Chondrocyte (in vitro differentiated cells): ENCODE results near the gene CEP68. TPM values are rescaled to one million over a fixed set of nuclear protein-coding genes. Genes with fewer than 3 reads are reported as not detected.
A peak's percentile ranks its signal among the peaks of the same experiment; 100 is the strongest.
"Not testable (repeated sequence)": the region's sequence is repeated elsewhere in the genome, so short reads cannot be mapped to it uniquely, and the experiment has no call there.

Experiments used
- DNase-seq: peaks from one replicate; pipeline ENCODE4 v3.0.0; 2021; ENCODE audit warnings: mixed read lengths, low spot score
- H3K27ac Mint-ChIP-seq: one replicate; pipeline ENCODE4 v1.8.0; 2021; ENCODE audit warnings: mild to moderate bottlenecking, moderate library complexity, mixed read lengths; ENCODE audit not compliant: unreplicated experiment
- H3K27me3 Mint-ChIP-seq: 2 replicates; pipeline ENCODE4 v1.8.0; 2021; ENCODE audit warnings: low read depth, mixed read lengths
- H3K36me3 Mint-ChIP-seq: 2 replicates; pipeline ENCODE4 v1.8.0; 2021; ENCODE audit warnings: low read depth, mixed read lengths
- H3K4me1 Mint-ChIP-seq: 2 replicates; pipeline ENCODE4 v1.8.0; 2021; ENCODE audit warnings: low read depth, mild to moderate bottlenecking, mixed read lengths
- H3K4me3 Mint-ChIP-seq: one replicate; pipeline ENCODE4 v1.8.0; 2021; ENCODE audit warnings: mild to moderate bottlenecking, moderate library complexity, mixed read lengths; ENCODE audit not compliant: unreplicated experiment
- H3K9me3 Mint-ChIP-seq: 2 replicates; pipeline ENCODE4 v1.8.0; 2021; ENCODE audit warnings: low read depth, mixed read lengths
- total RNA-seq: library from RNA; stranded (reverse); gene quantifications from 3 replicates; pipeline ENCODE4 v1.2.1, GENCODE V29; 2021
- TF ChIP-seq, protein P1 (sequence below): fragments of 200-600 bp; sonication (generic); IDR thresholded peaks from 2 replicates; pipeline ENCODE4 v1.5.0; 2021; ENCODE audit warnings: antibody characterized with exemption, mild to moderate bottlenecking, moderate library complexity

The CEP68 gene
- total RNA-seq, 1 donor from 2014 or later = 12.2 TPM

DNA sequence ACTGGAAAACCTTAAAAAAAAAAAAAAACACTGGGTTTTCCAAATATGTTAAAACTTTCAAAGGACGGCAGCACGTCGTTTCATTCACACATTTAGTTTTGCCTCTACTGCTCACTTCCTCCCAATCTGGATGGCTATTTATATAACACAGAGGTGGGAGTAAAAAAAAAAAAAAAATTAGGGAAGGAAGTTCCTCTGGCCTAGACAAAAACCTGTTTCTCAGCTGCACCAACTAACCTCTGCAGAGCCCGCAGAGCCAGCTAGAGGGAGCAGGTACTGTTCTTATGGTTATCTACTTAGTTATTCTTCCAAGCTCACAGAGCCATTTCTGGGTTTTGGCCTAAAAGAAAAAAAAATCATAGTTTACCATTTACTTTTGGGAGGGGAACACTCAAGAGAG lies 38.9 kb upstream of the CEP68 start:
- no peak overlapping the region for H3K27ac Mint-ChIP-seq

DNA sequence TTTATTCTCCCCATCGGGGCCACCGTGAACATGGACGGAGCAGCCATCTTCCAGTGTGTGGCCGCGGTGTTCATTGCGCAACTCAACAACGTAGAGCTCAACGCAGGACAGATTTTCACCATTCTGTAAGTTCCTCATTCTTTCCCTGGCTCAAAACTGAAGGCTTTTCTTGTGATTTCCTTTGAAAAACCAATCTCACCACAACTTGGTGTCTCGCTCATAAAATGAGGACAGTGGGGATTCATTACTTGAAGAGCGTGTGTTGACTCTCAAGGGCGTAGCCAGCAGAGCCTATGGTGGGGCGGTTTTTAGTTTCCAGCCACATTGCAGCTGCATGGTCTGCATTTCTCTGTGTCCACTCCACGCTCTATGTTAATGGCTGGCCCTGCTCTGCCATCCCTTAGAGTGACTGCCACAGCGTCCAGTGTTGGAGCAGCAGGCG lies 38.1 kb upstream of the CEP68 start:
- peaks cover 24% of the 10 kb centered on the region for H3K4me1 Mint-ChIP-seq
- H3K27me3 Mint-ChIP-seq = no peaks in the 10 kb centered on the region
- DNase-seq = no peak
- no peaks in the 10 kb centered on the region for H3K9me3 Mint-ChIP-seq
- no peak overlapping the region for H3K27ac Mint-ChIP-seq
- no peak overlapping the region for H3K4me3 Mint-ChIP-seq
- TF ChIP-seq, protein P1, sequence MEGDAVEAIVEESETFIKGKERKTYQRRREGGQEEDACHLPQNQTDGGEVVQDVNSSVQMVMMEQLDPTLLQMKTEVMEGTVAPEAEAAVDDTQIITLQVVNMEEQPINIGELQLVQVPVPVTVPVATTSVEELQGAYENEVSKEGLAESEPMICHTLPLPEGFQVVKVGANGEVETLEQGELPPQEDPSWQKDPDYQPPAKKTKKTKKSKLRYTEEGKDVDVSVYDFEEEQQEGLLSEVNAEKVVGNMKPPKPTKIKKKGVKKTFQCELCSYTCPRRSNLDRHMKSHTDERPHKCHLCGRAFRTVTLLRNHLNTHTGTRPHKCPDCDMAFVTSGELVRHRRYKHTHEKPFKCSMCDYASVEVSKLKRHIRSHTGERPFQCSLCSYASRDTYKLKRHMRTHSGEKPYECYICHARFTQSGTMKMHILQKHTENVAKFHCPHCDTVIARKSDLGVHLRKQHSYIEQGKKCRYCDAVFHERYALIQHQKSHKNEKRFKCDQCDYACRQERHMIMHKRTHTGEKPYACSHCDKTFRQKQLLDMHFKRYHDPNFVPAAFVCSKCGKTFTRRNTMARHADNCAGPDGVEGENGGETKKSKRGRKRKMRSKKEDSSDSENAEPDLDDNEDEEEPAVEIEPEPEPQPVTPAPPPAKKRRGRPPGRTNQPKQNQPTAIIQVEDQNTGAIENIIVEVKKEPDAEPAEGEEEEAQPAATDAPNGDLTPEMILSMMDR = no peak
- peaks cover 57% of the 10 kb centered on the region for H3K36me3 Mint-ChIP-seq

More for the DNA sequence above, 38.9 kb upstream of the CEP68 start:
- TF ChIP-seq, protein P1 = peak; percentile 55
- H3K9me3 Mint-ChIP-seq = no peaks in the 10 kb centered on the region
- no peak for DNase-seq
- peaks cover 23% of the 10 kb centered on the region for H3K4me1 Mint-ChIP-seq
- no peaks in the 10 kb centered on the region for H3K27me3 Mint-ChIP-seq
- no peak overlapping the region for H3K4me3 Mint-ChIP-seq
- H3K36me3 Mint-ChIP-seq = peaks cover 52% of the 10 kb centered on the region

- DNase-seq = no peak
- no peak overlapping the region for H3K27ac Mint-ChIP-seq
- H3K36me3 Mint-ChIP-seq = peaks cover 55% of the 10 kb centered on the region
- no peak overlapping the region for H3K4me3 Mint-ChIP-seq
- H3K27me3 Mint-ChIP-seq = no peaks in the 10 kb centered on the region
- H3K4me1 Mint-ChIP-seq = peaks cover 32% of the 10 kb centered on the region
- TF ChIP-seq, protein P1 = no peak
- H3K9me3 Mint-ChIP-seq = no peaks in the 10 kb centered on the region
Observed at GRCh38 chr2:65019010-65019409, 37.2 kb upstream of the CEP68 start.

DNA sequence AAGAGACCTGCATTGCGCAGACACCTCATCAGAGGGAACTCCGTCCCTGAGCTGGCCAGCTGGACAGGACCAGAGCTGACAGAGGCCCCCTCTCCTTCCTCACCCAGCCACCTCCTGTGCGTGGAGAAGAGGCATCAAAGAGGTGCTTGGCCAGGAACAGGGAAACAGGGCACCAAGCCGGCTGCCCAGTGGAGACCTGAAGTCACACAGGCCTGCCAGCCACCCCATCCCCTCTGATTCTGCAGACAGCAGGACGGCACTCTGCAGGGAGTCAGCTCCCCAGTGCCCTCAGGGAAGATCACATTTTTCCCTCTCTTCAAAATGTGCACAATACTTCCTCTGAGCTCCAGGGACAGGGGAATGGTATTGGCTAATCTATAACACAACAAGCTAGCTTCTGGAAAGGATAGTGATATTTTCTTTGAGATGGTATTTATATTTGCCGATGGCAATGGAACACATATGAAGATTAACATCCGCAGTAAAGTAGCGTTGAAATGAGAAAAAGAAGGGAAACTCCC lies 36.5 kb upstream of the CEP68 start:
- Mint-ChIP-seq H3K27me3 (no peaks in the 10 kb centered on the region), H3K9me3 (no peaks in the 10 kb centered on the region), H3K4me3 (no peak overlapping the region), H3K36me3 (peaks cover 53% of the 10 kb centered on the region), H3K4me1 (peaks cover 38% of the 10 kb centered on the region), H3K27ac (no peak overlapping the region)
- DNase-seq = no peak
- TF ChIP-seq, protein P1 = no peak

DNA sequence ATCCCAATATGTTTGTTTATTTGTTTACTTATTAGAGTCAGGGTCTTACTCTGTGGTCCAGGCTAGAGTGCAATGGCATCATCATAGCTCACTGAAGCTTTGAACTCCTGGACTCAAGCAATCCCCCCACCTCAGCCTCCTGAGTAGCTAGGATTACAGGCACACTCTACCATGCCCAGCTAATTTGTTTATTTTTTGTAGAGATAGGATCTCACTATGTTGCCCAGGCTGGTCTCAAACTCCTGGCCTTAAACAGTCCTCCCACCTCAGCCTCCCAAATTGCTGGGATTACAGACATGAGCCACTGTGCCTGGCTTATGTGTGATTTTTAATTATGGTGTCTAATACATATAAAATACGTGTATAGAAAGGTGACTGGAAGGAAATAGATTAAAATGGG lies 36.0 kb upstream of the CEP68 start:
- H3K4me3 Mint-ChIP-seq, H3K9me3 Mint-ChIP-seq, H3K27ac Mint-ChIP-seq, H3K27me3 Mint-ChIP-seq, DNase-seq: not testable (repeated sequence)
- Mint-ChIP-seq H3K36me3 (peaks cover 49% of the 10 kb centered on the region), H3K4me1 (peaks cover 33% of the 10 kb centered on the region)

GRCh38 chr2:65020943-65021528 lies 35.2 kb upstream of the CEP68 start:
- Mint-ChIP-seq H3K4me3 (no peak overlapping the region), H3K9me3 (no peaks in the 10 kb centered on the region), H3K27ac (no peak overlapping the region), H3K27me3 (no peaks in the 10 kb centered on the region), H3K4me1 (peaks cover 29% of the 10 kb centered on the region), H3K36me3 (peaks cover 47% of the 10 kb centered on the region)
- TF ChIP-seq, protein P1 = no peak
- DNase-seq = no peak
